Neural progenitor cell (in vitro differentiated cells): Measurements from ENCODE around the gene ATXN7L2.

Source experiments
- EZH2 ChIP-seq: fragments of 200-600 bp; sonication (generic); IDR thresholded peaks from 2 replicates; pipeline ENCODE4 v1.6.1; 2017; ENCODE audit warnings: antibody characterized with exemption, mild to moderate bottlenecking, moderate library complexity
- TF ChIP-seq, protein P1 (sequence below): fragments of 200-600 bp; sonication (generic); IDR thresholded peaks from 2 replicates; pipeline ENCODE4 v1.5.1; 2017; ENCODE audit warnings: antibody characterized with exemption, mild to moderate bottlenecking

- TF ChIP-seq, protein P1, sequence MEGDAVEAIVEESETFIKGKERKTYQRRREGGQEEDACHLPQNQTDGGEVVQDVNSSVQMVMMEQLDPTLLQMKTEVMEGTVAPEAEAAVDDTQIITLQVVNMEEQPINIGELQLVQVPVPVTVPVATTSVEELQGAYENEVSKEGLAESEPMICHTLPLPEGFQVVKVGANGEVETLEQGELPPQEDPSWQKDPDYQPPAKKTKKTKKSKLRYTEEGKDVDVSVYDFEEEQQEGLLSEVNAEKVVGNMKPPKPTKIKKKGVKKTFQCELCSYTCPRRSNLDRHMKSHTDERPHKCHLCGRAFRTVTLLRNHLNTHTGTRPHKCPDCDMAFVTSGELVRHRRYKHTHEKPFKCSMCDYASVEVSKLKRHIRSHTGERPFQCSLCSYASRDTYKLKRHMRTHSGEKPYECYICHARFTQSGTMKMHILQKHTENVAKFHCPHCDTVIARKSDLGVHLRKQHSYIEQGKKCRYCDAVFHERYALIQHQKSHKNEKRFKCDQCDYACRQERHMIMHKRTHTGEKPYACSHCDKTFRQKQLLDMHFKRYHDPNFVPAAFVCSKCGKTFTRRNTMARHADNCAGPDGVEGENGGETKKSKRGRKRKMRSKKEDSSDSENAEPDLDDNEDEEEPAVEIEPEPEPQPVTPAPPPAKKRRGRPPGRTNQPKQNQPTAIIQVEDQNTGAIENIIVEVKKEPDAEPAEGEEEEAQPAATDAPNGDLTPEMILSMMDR, result no peak
- no peak for TF ChIP-seq EZH2
These were observed 4.4 kb upstream of the ATXN7L2 start for GRCh38 chr1:109479311-109479710.
